ENCODE data around the gene ZNF791.

DNA sequence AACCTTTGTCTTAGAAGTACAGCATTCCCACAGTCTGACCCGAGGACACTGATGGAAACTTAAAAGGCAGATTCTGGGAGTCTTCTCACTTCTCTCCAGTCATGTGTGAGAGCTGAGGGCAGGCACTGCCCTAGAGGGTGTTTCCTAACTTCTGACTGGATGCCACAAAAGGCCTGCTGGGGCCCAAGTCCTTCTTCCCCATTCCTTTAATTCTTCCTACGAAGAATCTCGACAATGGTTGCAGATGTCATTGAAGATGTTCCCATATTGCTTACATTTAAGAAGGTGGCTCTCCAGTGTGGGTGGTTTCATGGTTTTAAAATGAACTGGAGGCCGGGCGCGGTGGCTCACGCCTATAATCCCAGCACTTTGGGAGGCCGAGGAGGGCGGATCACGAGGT, 32.1 kb upstream of the ZNF791 start:
- no peak for TF ChIP-seq GATA2 (IDR thresholded peaks at IDR 0.05; ENCODE audit: low read depth, low read length)
- no peak for TF ChIP-seq GATA3 (IDR thresholded peaks at IDR 0.05; ENCODE audit: low read depth, low read length)
